SW 1271 (cell line): Measurements from ENCODE around the gene MATN1.
A peak's percentile ranks its signal among the peaks of the same experiment; 100 is the strongest.

Experiments
- DNase-seq, 2 experiments: peaks; one replicate each; lab custom pipeline; 2025; lab: John Stamatoyannopoulos, UW

Gene MATN1

GRCh38 chr1:30718091-30718635 lies 5.2 kb downstream of the MATN1 start:
- peak; percentile 86 to 96 for DNase-seq

DNA sequence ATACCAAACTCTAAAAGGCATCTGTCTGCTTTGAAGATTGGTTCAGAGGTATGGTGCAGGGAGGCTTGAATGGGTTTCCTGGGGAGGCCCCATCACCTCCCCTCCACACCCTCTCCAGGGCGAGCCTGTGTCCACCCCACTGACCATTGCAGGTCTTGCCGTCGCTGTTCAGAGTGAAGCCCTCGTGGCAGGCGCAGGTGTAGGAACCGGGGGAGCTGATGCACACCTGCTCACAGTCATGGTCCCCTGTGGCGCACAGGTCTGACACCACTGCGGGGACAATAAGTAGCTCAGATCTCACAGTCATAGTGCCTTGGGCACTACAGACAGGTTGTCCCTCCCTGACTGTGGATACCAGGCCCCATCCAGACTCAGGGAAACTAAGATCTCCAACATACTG lies 6.7 kb downstream of the MATN1 start:
- no peak for DNase-seq

- DNase-seq: no peak
Measured at GRCh38 chr1:30715886-30716285, 7.5 kb downstream of the MATN1 start.

DNA sequence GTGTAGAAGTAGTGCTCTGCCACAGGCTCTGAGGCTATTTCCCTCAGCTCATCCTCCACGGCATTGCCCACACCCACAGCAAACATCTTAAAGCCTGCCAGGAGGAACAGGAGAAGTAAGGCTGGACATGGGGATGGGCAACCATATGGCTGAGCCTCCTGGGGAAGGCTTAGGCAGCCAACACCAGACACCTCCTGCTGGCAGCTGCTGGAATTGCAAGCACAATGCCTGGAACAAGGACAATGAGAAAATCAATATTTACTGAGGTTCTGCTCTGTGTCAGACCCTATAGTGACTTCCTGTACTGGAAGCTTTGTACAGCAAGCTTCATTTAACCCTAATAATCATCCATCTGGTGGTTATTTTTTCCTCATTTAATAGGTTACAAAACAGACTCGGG lies 8.2 kb downstream of the MATN1 start:
- DNase-seq: no peak

DNA sequence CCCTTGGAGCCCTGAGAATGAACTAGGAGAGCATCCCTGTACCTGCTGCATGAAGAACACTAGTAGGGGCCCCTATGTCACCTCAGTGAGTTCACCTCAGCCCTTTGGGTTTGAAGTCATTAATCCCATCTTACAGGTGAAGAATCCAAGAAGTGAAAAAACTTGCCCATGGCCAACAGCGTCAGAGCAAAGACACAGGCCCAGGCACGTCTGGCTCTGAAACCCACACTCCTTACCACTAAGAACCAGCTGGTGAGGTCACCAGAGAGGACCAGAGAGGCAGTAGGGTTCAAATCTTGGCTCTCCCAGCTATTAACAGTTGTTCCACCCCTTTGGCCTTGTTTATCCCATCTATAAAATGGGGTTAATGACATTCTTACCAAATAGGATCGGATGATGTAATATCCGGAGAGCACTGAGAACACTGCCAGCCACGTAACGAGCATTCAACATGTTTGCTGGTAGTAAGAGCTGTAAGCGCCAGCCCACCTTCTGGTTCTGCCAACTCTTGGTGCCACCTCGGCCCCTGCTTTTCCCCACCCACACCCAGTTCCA lies 8.8 kb downstream of the MATN1 start:
- no peak for DNase-seq

DNA sequence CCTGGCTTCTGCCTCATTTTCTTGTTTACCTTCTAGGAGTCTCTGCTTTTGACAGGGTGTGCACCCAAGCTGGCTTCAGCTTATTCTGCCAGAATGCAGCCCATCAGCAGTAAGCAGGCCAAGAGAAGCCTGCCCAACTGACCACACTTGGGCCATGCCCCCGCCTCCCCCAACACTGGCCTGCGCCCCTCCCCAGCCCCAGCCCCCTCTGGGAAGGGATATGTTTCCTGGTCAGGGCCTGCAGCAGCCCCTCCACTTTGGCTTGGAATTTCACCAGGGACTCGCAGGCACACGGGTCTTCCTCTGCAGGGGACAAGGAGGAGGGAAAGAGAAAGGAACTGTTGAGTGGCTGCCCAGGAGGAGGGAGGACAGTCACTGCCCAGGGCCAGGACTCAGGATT lies 9.4 kb downstream of the MATN1 start:
- no peak for DNase-seq

- no peak for DNase-seq
Measured at GRCh38 chr1:30713311-30713710, 10.1 kb downstream of the MATN1 start.

- no peak for DNase-seq
Measured at GRCh38 chr1:30712583-30712982, 10.8 kb downstream of the MATN1 start.

GRCh38 chr1:30710407-30710806 lies 13.0 kb downstream of the MATN1 start:
- DNase-seq: no peak

GRCh38 chr1:30708361-30708728 lies 15.0 kb downstream of the MATN1 start:
- no peak for DNase-seq

GRCh38 chr1:30707412-30708360 lies 15.7 kb downstream of the MATN1 start:
- DNase-seq: peak in 1 of 2 experiments; percentile 27

DNA sequence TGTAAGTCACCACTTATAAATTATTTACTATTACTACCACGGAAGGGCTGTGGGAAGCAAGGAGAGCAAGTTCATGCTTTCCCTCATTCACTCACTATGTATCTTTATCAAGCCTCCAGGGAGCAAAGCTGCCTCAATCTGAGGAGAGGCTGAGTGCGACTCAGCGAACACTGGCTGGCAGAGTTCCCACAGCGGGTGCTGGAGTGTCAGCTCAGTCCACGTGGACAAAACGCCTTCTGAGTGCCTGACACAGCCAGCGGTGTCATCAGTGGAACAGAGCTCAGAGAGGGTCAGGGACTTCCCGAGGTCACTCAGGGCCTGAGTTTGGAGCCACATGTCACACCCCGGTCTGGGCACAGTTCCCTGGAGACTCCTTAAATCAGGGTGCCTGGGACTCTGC lies 16.9 kb downstream of the MATN1 start:
- DNase-seq: no peak

DNA sequence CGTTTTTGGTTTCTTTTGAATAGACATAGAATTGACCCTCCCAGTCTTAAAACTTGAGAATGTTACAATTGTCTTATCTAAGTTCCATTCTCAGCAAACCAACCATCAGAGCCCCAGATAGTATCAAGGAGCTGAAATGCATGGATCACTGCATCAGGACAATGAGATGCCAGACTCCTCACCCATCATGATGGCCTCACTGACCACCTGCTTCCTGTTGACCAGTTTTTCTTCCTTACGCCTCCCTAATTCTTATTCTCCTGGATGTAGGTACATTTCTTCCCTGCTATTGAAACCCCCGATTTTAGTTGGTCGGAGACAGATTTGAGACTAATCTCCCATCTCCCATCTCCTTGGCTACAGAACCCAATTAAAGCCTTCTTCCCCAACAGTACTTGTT lies 17.7 kb downstream of the MATN1 start:
- DNase-seq: no peak

DNA sequence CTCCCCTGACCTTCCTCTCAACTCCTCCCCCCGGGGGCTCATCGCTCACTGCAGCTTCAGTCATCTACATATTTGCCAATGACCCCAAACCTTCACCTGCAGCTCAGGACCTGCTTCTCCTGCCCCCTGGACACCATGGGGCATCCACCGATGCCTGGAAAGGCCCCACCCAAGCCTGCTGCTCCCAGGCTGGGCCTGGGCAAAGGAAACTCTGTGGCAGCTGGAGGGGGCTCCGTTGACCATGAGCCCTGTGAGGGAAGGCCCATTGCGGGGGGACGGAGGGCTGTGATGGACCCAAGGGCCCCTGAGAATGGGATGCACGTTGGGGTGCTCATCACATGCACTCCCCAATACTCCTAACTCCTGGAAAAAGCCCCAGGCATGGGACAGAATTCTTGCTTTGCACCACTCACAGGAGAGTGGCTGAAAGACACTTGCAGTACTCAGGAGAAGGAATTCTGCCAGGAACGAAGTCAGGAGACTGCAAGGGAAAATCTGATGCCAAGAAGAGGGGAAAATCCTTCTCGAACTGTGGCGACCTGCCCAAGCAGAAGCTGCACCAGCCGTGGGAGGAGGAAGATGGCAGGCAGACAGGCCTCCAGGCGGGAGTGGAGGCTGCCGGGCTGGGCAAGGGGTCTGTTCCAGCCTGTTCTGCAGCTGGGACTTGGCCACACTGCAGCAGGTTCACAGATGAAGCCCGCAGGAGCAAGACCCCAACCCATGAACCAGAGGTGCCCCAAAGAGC lies 18.4 kb downstream of the MATN1 start:
- DNase-seq: no peak

DNA sequence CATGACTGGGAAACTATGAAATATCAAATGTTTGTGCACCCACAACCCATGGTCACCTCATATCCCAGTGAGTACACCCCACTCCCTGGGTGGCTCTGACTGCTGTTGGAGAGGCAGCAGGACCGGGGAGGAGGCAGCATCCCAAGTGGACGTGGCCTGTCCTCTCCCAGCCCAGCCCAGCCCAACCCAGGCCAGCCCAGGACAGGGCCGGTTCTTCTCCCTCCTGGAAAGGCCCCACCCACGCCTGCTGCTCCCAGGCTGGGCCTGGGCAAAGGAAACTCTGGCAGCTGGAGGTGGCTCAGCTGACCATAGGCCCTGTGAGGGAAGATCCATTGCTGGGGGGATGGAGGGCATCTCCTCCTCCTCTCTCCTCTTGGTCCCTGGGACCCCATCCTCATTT lies 19.1 kb downstream of the MATN1 start:
- DNase-seq: no peak

- DNase-seq: no peak
Measured at GRCh38 chr1:30702823-30703222, 20.6 kb downstream of the MATN1 start.

GRCh38 chr1:30701258-30701633 lies 22.1 kb downstream of the MATN1 start:
- no peak for DNase-seq

GRCh38 chr1:30700528-30701257 lies 22.7 kb downstream of the MATN1 start:
- no peak for DNase-seq

- DNase-seq: no peak
Measured at GRCh38 chr1:30699762-30700161, 23.6 kb downstream of the MATN1 start.

- DNase-seq: no peak
Measured at GRCh38 chr1:30698401-30698981, 24.9 kb downstream of the MATN1 start.

DNA sequence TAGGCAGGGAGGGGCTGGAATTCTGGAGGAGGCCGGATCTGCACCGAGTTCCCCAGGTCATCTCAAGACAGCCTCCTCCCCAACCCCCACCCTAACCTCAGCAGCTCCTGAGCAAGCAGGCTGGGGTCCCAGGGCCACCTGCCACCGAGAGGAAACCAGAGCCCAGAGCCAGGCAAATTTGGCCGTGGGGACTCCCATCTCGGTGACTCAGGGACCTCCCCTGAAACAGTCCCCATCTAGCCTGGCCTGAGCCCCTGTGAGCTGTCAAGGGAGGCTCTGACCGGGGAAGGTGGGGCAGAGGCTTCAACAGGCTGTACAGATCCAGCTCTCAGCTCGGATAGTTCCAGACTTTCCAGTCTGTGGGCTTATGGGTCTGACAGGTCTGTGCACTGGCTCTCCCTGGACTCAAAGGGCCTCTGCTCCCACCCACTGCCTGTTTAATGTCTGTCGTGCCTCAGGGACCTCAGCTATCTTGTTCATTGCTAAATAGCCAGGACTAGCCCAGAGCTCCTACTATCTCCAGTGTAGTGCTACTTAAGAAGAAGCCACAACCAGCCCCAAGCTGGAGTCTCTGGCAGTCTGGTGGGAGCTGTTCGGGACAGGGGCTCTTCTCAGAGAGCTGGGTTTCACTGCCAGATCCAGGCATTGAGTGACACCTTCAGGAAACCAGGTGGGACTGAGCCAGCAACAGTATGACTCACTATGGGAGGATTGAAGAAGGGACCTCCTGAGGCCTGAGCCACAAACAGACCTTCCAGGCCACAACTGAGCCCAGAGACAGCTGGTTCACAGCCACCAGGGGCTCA lies 25.6 kb downstream of the MATN1 start:
- no peak for DNase-seq
